K562 (cell line): ENCODE data around the gene SCRN2. TPM values are rescaled to one million over a fixed set of nuclear protein-coding genes. Genes with fewer than 3 reads are reported as not detected.

Source experiments
- GATAD2B ChIP-seq: fragments of 450-650 bp; IDR thresholded peaks from 2 replicates; pipeline ENCODE4 v1.6.1; 2017; ENCODE audit warnings: mild to moderate bottlenecking, borderline replicate concordance
- NR4A1 ChIP-seq, 2 experiments: fragments of 250-450 bp in 1 of 2; fragments of 450-650 bp in 1 of 2; sonication (Bioruptor Pico) in 1 of 2; IDR thresholded peaks; 2 replicates each; pipeline versions ENCODE4 v1.4.0 to v1.6.1; 2016 to 2020; ENCODE audit warnings: mild to moderate bottlenecking in 2 of 2, missing compliant biosample characterization in 1 of 2, missing genetic modification characterization in 1 of 2, moderate library complexity in 1 of 2
- RB1 ChIP-seq: fragments of 450-650 bp; IDR thresholded peaks from 2 replicates; pipeline ENCODE4 v1.6.1; 2017; ENCODE audit warnings: low read depth, mild to moderate bottlenecking
- RBBP5 ChIP-seq: fragments of 200-600 bp; sonication (generic); IDR thresholded peaks from 2 replicates; pipeline ENCODE4 v1.6.1; 2012; ENCODE audit warnings: borderline replicate concordance, mild to moderate bottlenecking, low read length, control low read depth, inconsistent platforms; ENCODE audit not compliant: insufficient read depth, poor library complexity, severe bottlenecking
- TCF3 ChIP-seq: sonication (generic); formaldehyde crosslinking; IDR thresholded peaks from 2 replicates; pipeline ENCODE4 v1.4.0; 2020; ENCODE audit warnings: mild to moderate bottlenecking, missing genetic modification reagents
- ZFP36 ChIP-seq: fragments of 150-350 bp; IDR thresholded peaks from 2 replicates; pipeline ENCODE4 v1.6.1; 2018; ENCODE audit warnings: low read length, low read depth; ENCODE audit not compliant: partially characterized antibody
- ZNF124 ChIP-seq: sonication (generic); formaldehyde crosslinking; IDR thresholded peaks from 2 replicates; pipeline ENCODE4 v1.8.1; 2022; ENCODE audit warnings: missing genetic modification reagents
- ZNF263 ChIP-seq: sonication (generic); formaldehyde crosslinking; IDR thresholded peaks from 2 replicates; pipeline ENCODE4 v1.8.0; 2022; ENCODE audit warnings: mild to moderate bottlenecking, missing genetic modification reagents, borderline replicate concordance
- ZNF778 ChIP-seq: fragments of 450-650 bp; formaldehyde crosslinking; IDR thresholded peaks from 2 replicates; pipeline ENCODE4 v1.4.0; 2020; ENCODE audit warnings: mild to moderate bottlenecking, moderate library complexity
- polyA plus RNA-seq, 8 experiments: library from polyadenylated mRNA; depleted of rRNA in 4 of 8; stranded (reverse) in 5 of 8; unstranded in 3 of 8; fragments of >200 nt; fragmentation: Nextera tagmentation in 2 of 8; fragmentation: Illumina TruSeq in 1 of 8; extraction: Ambion mirVana in 2 of 8; extraction: Trizol in 1 of 8; gene quantifications; 2 replicates each; pipeline versions ENCODE4 v1.2.1 to v1.2.3, GENCODE V29; 2011 to 2014; ENCODE audit warnings: inconsistent platforms in 1 of 8, missing spikeins in 1 of 8
- total RNA-seq, 7 experiments: library from RNA; depleted of rRNA in 6 of 7; stranded (reverse); fragments of >200 nt in 6 of 7; fragmentation: Illumina TruSeq in 2 of 7; extraction: Trizol in 2 of 7; gene quantifications; 2 replicates each; pipeline versions ENCODE4 v1.2.1 to v1.2.3, GENCODE V29; 2011 to 2021; ENCODE audit warnings: low replicate concordance in 1 of 7
- TF ChIP-seq, protein P1 (sequence below): sonication (generic); formaldehyde crosslinking; IDR thresholded peaks from 2 replicates; pipeline ENCODE4 v1.8.0; 2023; ENCODE audit warnings: mild to moderate bottlenecking, missing genetic modification reagents
- TF ChIP-seq, protein P2 (sequence below), 2 experiments: fragments of 450-650 bp in 1 of 2; sonication (generic) in 1 of 2; formaldehyde crosslinking in 1 of 2; IDR thresholded peaks; 2 replicates each; pipeline versions ENCODE4 v1.7.1 to v1.9.0; 2016 to 2022; ENCODE audit warnings: inconsistent platforms in 1 of 2, mild to moderate bottlenecking in 1 of 2, missing genetic modification reagents in 1 of 2

SCRN2 gene
- total and polyA plus RNA-seq, 9 of the 15 experiments (the other 6 are each of a cell fraction or from before 2014, with no cell fraction given): 0.25 to 32.9 (median 13.6) TPM

DNA sequence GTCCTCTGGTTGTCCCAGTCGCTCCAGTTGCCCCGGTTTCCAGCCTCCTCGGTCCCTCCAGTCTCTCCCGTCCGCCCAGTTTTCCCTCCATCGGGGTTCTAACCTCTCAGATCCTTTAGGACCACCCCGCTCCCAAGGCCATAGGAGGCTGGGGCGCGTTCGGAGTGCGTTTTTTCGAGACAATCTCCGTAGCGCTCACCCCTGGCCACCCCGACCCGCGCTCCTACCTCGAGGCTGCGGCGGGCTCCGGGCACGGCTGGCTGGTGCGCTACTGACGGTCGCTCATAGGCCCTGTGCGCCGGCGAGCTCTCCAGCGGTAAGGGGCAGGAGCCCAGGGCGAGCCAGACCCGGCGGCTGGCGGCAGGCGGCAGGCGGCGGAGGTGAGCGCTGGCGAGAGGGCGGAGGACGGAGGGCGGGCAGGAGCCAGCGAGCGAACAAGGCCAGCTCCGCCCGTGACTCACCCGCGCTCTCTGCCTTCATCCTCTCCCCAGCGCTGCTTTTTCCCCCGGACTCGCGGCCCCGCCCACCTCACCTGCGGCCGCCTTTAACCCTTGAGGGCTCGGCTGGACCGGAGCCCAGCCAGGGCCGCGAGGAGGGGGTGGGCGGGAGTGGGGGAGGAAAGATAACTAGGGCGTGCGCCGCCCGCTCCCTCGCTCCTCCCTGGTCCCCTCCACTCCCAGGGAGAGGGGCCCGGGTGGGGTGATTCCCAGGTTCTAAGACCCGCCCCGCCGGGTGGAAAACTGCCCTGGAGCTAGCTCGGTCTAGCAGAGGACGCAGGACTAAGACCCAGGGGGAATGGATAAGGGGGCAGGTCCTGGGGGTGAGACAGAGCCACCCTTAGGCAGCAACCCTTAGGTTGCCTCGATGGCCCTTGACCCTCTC, 9.9 kb upstream of the SCRN2 start, which contains the start of gene SP6 (continued):
- TF ChIP-seq, protein P1, sequence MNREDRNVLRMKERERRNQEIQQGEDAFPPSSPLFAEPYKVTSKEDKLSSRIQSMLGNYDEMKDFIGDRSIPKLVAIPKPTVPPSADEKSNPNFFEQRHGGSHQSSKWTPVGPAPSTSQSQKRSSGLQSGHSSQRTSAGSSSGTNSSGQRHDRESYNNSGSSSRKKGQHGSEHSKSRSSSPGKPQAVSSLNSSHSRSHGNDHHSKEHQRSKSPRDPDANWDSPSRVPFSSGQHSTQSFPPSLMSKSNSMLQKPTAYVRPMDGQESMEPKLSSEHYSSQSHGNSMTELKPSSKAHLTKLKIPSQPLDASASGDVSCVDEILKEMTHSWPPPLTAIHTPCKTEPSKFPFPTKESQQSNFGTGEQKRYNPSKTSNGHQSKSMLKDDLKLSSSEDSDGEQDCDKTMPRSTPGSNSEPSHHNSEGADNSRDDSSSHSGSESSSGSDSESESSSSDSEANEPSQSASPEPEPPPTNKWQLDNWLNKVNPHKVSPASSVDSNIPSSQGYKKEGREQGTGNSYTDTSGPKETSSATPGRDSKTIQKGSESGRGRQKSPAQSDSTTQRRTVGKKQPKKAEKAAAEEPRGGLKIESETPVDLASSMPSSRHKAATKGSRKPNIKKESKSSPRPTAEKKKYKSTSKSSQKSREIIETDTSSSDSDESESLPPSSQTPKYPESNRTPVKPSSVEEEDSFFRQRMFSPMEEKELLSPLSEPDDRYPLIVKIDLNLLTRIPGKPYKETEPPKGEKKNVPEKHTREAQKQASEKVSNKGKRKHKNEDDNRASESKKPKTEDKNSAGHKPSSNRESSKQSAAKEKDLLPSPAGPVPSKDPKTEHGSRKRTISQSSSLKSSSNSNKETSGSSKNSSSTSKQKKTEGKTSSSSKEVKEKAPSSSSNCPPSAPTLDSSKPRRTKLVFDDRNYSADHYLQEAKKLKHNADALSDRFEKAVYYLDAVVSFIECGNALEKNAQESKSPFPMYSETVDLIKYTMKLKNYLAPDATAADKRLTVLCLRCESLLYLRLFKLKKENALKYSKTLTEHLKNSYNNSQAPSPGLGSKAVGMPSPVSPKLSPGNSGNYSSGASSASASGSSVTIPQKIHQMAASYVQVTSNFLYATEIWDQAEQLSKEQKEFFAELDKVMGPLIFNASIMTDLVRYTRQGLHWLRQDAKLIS (CRISPR knock-in tag): peak; percentile 76; the same call in 1 of the 2 replicates
- peak; percentile 48 for TF ChIP-seq RBBP5
- TF ChIP-seq, protein P2, sequence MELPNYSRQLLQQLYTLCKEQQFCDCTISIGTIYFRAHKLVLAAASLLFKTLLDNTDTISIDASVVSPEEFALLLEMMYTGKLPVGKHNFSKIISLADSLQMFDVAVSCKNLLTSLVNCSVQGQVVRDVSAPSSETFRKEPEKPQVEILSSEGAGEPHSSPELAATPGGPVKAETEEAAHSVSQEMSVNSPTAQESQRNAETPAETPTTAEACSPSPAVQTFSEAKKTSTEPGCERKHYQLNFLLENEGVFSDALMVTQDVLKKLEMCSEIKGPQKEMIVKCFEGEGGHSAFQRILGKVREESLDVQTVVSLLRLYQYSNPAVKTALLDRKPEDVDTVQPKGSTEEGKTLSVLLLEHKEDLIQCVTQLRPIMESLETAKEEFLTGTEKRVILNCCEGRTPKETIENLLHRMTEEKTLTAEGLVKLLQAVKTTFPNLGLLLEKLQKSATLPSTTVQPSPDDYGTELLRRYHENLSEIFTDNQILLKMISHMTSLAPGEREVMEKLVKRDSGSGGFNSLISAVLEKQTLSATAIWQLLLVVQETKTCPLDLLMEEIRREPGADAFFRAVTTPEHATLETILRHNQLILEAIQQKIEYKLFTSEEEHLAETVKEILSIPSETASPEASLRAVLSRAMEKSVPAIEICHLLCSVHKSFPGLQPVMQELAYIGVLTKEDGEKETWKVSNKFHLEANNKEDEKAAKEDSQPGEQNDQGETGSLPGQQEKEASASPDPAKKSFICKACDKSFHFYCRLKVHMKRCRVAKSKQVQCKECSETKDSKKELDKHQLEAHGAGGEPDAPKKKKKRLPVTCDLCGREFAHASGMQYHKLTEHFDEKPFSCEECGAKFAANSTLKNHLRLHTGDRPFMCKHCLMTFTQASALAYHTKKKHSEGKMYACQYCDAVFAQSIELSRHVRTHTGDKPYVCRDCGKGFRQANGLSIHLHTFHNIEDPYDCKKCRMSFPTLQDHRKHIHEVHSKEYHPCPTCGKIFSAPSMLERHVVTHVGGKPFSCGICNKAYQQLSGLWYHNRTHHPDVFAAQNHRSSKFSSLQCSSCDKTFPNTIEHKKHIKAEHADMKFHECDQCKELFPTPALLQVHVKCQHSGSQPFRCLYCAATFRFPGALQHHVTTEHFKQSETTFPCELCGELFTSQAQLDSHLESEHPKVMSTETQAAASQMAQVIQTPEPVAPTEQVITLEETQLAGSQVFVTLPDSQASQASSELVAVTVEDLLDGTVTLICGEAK (IDR thresholded peaks at IDR 0.05): peak; percentile 58; the same call in 1 of the 2 replicates
- TF ChIP-seq, protein P2 (CRISPR knock-in tag; IDR thresholded peaks at IDR 0.05): no peak
- no peak for TF ChIP-seq ZNF778
- TF ChIP-seq ZFP36: no peak
- TF ChIP-seq TCF3 (CRISPR knock-in tag): 0 out of 2 replicates have a peak, but pooled peaks have one; percentile 4
- TF ChIP-seq GATAD2B: peak; percentile 26; the same call in 1 of the 2 replicates
- TF ChIP-seq NR4A1 (CRISPR knock-in tag; IDR thresholded peaks at IDR 0.05): 0 out of 2 replicates have a peak, but pooled peaks have one; percentile 2
- TF ChIP-seq NR4A1 (tag; IDR thresholded peaks at IDR 0.05): no peak
- TF ChIP-seq ZNF124: no peak
- TF ChIP-seq ZNF263 (CRISPR knock-in tag): peak; percentile 72; the same call in 1 of the 2 replicates
- TF ChIP-seq RB1: peak; percentile 68; the same call in 1 of the 2 replicates
